HG03575 (cell line): Measurements from ENCODE around the gene SLC35E3.
A peak's percentile ranks its signal among the peaks of the same experiment; 100 is the strongest.
"Not testable (repeated sequence)": the region's sequence is repeated elsewhere in the genome, so short reads cannot be mapped to it uniquely, and the experiment has no call there.

ENCODE experiments used
- ATAC-seq: cut with Tn5 transposase; IDR thresholded peaks from one replicate; pipeline ENCODE4 v1.9.1; 2021; ENCODE audit not compliant: unreplicated experiment, insufficient number of reproducible peaks, low FRiP score; ENCODE audit errors: extremely low read depth

SLC35E3 gene

GRCh38 chr12:68791897-68792481 is 46.0 kb downstream of the SLC35E3 start:
- no peak for ATAC-seq

DNA sequence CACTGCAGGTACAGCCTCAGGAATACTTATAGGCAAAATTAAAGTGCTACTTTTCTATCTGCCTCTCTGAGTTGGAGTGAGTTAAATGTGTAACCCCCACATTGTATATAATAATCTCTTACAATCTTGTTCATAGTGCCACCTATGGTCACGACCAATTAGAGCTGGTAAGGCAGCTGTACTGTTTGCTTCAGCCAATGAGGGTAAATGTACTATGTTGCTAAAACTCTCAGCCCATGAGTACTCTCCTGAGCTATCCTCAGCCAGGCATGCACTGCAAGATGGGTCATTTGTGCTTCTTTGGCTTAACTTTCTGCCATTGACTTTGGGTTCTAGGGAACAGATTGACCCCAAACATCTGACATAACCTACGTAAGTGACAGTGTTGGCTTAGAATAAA is 47.0 kb downstream of the SLC35E3 start:
- ATAC-seq = no peak

- no peak for ATAC-seq
Measured at GRCh38 chr12:68793436-68793835, 47.5 kb downstream of the SLC35E3 start.

GRCh38 chr12:68793975-68794652 is 48.1 kb downstream of the SLC35E3 start:
- ATAC-seq = no peak

- no peak for ATAC-seq
Measured at GRCh38 chr12:68794653-68795251, 48.8 kb downstream of the SLC35E3 start.

DNA sequence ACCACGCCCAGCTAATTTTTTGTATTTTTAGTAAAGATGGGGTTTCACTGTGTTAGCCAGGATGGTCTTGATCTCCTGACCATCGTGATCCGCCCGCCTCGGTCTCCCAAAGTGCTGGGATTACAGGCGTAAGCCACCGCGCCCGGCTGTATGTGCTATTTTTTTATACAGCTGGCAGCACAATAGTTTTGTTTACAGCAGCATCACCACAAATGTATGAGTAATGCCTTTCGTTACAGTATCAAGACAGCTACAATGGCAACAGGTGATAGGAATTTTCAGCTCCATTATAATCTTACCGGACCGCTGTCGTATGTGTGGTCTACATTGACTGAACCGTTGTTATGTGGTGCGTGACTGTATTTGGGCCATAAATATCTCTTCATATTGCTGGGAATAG is 50.4 kb downstream of the SLC35E3 start:
- ATAC-seq = no peak

DNA sequence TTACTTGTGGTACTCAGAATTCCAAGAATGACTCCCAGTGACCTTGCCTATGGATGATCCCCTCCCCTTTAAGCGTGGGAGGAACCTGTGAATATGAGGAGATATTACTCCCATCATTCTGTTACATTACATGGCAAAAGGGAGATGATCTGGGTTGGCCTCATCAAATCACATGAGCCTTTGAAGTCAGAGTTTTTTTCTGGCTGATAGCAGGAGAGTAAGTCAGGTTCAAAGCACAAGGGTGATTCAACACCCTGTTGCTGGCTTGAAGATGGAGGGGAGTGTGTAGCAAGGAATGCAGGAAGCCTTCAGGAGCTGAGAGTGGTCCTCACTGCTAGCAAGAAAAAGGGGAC is 52.9 kb downstream of the SLC35E3 start:
- ATAC-seq = no peak

DNA sequence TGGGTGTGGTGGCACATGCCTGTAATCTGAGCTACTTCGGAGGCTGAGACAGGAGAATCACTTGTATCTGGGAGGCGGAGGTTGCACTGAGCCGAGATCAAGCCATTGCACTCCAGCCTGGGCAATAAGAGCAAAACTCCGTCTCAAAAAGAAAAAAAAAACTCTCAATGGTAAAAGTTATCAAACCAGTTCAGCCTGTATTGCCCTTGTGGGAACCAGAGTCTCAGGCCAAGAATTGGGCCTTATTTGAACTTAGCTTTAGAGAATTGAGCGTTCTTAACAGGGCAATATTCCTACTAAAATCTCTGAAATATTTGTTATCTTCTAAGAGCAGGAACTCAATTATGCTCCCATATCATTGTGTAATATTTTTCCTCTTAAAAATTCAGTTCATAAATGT is 54.3 kb downstream of the SLC35E3 start:
- no peak for ATAC-seq

GRCh38 chr12:68801124-68801523 is 55.1 kb downstream of the SLC35E3 start:
- ATAC-seq = not testable (repeated sequence)

- not testable (repeated sequence) for ATAC-seq
Measured at GRCh38 chr12:68802372-68802745, 56.4 kb downstream of the SLC35E3 start.

GRCh38 chr12:68802911-68803651 is 57.1 kb downstream of the SLC35E3 start:
- ATAC-seq = not testable (repeated sequence)

DNA sequence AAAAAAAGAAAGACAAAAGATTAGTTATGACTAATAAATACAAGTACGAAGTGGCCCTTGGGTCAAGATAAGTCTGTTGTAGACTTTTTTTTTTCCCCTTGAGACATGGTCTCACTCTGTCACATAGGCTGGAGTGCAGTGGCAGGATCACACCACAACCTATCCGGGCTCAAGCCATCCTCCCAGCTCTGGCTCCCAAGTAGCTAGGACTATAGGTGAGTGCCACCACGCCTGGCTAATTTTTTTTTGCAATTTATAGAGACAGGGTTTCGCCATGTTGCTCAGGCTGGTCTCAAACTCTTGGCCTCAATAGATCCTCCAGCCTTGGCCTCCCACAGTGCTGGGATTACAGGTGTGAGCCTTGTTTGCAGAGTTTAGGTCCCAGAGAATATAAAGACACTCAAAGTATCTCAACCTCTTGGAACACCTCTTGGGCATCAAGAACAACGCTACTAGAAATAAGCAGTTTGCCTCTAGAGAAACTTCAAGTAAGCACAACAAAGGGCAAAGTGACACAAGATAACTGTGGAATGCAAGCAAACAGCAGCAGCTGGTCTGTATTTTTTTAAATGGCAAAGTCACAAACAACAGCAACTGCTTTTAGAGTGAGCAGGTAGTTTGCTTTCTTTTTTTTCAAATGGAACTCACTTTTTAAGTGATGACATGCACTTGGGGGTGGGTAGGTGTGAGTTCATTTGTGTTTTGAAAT is 58.1 kb downstream of the SLC35E3 start:
- ATAC-seq = no peak

DNA sequence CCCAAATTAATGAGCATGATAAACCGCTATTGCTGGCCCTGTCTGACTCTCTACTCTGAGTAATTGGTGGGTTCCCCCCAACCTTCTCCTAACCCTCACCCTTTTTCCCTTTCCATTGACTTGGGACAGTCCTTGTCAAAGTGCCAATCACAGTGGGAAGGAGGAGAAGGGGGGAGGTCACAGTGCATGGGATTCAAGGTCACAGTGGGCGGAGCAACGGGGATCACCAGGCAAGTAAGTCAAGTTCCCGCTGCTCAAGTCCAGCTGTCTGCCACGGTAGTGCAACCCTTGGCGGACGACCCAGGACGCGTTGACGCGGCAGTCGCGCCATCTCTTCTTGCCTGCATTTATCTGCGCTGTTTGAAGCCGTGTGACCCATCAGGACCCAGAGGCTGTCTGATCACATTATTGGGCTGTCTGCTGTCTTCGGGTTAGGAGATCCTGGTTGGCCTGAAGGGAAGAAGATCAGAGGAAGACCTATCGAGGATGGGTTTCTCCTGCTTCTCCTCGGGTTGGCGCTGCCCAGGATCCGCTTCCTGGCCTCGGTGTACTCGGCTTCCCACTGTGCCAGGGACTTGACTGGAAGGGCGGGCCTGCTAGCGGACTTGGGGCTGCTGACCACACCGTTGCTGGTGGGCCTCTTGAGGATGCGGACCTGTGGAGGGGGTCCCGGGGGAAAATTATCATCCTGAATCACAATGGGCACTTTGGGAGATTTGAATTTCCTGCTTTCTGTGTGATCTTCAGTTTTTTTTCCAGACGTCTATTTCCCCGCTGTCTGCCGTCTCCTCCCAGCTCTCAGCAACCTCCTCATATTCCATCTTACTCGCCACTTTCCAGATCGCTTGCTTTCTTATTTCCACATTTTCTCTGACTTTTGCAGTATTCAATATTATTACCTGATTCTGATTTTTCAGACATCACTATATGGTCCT is 58.9 kb downstream of the SLC35E3 start:
- no peak for ATAC-seq

DNA sequence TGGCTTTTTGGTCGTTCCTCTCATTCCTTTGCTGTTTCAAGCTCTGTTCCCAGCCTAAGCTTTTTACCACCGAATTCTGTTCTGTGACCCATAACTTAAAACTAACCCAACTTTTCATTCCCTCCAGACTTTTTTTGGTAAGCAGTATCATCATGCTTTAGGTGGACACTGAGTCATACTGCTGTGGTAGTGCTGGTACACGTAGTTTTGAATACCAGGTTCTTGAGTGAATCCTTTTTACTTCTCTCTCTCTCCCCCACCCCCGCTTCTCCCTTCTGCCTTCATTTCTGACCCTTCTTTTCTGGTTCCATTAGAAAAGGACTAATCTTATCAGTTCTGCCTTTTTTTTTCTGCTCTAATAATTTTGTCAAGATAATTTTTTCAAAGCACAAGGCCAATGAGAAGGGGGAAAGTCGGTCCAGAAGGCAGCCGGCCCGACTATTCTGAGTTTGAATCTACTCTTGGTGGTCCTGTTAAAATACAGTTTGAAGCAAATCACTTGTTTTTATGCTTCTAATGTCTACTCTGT is 59.7 kb downstream of the SLC35E3 start:
- ATAC-seq = no peak

- ATAC-seq = no peak
Measured at GRCh38 chr12:68806488-68807237, 60.7 kb downstream of the SLC35E3 start.

GRCh38 chr12:68807274-68807575 is 61.2 kb downstream of the SLC35E3 start:
- not testable (repeated sequence) for ATAC-seq

DNA sequence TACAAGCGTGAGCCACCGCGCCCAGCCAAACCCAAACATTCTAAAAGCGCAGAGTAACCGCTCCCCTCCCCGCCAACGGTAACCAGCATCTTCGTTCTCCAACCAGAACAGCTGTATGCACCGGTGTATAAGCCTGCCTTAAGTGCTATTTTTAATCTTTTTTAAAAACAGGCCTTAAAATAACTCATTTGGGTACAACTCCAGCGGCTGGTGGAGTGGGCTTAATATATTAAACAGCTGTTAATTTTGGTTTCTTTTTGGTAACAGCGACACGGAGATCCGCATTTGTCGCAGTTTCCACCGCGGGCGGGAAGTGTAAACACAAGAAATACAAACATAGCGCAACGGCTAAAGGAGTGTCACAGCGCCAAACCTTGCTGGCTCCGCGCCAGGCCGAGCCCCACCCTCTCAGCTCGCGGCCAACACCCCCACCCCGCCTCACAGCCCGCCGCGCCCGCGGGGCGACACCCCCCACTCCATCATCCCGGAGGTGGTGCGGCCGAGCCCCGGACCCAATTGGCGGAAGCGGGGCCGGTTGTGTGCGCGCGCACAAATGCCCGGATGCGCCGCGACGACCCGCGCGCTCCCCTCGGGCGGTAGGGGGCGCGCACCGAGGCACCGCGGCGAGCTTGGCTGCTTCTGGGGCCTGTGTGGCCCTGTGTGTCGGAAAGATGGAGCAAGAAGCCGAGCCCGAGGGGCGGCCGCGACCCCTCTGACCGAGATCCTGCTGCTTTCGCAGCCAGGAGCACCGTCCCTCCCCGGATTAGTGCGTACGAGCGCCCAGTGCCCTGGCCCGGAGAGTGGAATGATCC is 61.8 kb downstream of the SLC35E3 start, which contains the start of gene MDM2:
Gene MDM2, plus strand, starts transcription at position 602 of the 812 bp plus-strand sequence. CDS start 301 bp downstream, outside the sequence.
- ATAC-seq = peak; percentile 39
